GM21423 (cell line): ENCODE data around the gene CNBD2.
A peak's percentile ranks its signal among the peaks of the same experiment; 100 is the strongest.
"Not testable (repeated sequence)": the region's sequence is repeated elsewhere in the genome, so short reads cannot be mapped to it uniquely, and the experiment has no call there.

Experiments
- ATAC-seq: cut with Tn5 transposase; IDR thresholded peaks from one replicate; pipeline ENCODE4 v1.9.1; 2021; ENCODE audit warnings: mild to moderate bottlenecking, moderate library complexity; ENCODE audit not compliant: unreplicated experiment

Gene CNBD2

DNA sequence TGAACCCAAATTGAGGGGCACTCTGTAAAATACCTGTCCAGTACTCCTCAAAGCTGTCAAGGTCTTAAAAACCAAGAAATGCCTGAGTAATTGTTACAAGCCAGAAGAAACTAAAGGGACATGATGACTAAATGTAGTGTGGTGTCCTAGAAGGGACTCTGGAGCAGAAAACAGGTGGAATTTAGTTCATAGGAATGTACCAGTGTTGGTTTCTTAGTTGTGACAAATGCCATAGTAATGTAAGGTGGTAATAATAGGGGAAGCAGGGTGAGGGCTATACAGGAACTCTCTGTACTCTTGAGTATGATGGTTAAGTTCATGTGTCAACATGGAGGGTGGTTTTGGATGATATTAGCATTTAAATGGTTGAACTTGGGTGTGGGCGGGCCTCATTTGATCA lies 92.3 kb downstream of the CNBD2 start:
- ATAC-seq, result no peak

DNA sequence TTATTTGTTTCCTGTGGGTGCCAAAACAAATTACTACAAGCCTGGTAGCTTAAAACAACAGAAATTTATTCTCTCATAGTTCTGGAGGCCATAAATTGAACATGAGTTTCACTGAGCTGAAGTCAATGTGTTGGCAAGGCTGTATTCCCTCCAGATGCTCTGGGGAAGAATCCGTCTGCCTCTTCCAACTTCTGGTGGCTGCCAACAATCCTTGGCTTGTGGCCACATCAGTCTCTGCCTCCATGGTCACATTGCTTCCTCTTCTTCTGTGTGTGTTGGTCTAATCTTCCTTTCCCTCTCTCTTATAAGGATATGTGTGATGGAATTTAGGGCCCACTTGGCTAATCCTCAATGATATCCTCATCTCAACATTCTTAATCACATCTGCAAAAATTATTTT lies 93.4 kb downstream of the CNBD2 start:
- ATAC-seq, result no peak

DNA sequence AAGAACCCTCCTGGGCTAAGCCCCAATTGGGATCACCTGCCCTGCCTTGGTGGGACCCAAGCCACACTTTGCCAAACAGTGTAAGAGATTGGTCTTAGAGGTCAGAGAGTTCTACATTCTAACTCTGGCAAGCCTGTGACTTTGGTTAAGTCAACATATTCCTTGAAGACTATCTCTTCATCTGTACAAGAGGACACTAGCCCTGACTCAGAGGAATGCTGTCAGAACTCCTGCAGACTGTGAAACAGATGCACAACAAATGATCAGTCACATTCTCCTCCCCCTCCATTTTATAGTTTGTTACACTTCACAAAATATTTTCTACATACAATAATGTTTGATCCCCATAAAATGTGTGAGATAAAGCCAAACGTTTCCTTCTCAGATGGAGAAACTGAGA lies 94.4 kb downstream of the CNBD2 start:
- ATAC-seq, result no peak

DNA sequence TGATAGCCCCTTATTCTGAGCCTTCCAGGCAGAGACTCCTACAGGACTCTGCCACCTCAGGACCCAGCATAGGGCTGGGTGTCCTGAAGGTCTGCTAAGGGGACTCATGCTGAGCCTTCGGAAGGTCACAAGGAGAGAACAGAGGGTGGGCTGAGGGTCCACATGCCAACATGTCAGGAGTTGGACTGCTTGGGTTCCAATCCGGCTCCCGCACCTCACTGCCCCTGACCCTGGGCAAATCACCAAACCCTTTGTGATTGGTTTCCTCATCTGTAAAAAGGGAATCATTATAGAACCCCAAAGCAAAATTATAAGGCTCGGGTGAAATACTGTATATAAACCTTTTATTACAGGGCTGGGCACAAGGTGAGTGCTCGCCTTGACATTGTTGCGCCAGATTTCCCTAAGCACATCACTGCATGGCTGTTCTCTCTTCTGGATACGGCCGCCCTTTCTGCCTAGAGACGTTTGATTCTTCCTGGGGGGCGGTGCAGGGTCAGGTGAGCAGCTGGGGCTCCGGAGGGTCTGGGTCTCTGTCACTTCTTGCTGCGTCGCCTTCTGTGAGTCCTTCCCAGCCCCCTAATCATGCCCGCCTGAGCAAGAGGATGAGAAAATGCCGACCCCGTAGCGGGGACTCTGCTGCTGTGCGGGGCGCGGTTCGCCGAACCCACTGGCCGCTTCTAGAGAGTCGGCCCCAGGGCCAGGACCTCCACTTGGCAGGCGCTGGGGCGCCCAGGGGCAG lies 95.7 kb downstream of the CNBD2 start:
- no peak for ATAC-seq

DNA sequence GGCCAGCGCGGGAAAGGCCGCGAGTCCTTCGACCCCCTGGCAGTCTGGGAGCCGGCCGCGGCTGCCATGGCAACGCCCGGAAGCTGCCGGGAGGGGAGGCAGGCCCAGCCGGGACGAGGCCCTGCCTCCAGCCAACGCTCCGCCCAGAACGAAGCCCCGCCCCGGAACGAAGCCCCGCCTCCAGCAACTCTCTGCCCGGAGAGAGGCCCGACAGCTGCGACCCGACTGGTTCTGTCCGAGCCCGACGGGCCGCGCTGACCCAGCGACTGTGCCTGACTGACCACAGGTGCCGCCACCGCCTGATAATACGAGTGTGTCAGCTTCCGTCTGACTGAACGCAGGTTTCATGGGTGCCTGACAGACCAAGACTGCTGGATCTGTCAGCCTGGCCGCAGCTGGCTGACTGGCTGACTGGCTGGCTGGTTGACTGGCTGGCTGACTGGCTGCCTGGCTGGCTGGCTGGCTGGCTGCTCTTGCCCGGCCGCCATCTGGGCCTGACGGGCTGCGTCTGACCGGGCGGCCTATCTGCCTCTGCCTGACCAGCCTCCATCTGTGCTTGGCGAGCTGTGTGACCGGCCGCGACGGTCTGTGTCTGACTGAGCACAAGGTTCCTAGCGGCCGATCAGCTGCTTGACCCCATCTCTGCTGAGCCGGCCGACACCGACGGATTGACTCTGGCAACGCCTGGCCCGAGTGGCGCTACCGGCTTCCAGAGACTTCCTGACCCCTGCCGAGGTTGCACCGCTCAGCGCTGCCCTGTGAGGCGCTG lies 96.5 kb downstream of the CNBD2 start:
- ATAC-seq, result peak; percentile 86

DNA sequence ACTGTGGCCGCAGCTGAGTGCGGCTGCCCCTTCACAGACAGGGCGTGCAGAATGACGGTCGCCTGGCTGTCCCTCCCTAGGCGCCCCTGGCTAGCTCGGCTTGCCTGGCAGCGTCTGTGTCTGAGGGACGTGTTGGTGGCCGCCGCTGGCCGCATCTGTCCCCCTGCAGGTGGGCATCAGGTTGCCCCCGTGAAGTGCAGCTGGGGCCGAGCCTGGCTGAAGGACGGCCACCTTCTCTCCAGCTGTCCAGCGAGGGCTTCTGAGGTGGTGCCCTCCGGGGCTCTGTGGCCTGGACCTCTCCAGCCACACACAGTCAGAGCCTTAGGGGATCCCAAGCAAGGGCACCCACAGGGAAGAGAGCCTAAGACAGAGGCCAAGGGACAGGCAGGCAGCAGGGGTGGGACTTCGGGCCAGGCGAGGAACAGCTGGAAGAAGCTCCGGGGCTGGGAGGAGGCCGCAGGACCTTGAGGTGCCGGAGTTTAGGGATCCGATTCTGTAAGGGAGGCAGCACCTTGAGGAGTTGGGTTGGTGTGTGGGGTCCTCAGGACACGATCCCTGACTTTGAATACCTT lies 97.1 kb downstream of the CNBD2 start:
- ATAC-seq, result no peak

DNA sequence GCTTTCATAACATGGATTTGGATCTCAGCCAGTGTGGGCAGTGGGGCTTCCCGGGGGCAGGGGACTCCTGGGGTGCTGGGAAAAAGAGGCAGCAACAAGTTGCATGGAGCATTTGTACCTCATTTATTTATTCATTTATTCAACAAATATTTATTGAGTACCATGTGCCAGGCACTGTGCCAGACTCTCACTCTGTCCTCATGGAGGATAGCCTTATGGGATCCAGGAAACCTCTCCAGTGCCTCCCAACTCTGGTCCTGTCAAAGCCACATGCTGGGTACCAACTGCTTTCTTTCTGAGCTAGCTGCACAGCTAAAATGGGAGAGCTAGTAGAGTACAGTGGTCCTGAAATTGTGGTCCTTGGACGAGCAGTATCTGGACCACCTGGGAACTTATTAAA lies 98.4 kb downstream of the CNBD2 start:
- ATAC-seq, result no peak

DNA sequence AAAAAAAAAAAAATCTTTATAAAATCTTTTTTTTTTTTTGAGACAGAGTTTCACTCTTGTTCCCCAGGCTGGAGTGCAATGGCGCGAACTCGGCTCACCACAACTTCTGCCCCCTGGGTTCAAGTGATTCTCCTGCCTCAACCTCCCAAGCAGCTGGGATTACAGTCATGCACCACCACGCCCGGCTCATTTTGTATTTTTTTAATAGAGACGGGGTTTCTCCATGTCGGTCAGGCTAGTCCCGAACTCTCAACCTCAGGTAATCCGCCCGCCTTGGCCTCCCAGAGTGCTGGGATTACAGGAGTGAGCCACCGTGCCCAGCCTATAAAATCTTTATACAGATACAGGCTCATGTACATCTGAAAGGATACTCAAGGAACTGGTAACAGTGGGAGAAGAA lies 100.1 kb downstream of the CNBD2 start:
- not testable (repeated sequence) for ATAC-seq

DNA sequence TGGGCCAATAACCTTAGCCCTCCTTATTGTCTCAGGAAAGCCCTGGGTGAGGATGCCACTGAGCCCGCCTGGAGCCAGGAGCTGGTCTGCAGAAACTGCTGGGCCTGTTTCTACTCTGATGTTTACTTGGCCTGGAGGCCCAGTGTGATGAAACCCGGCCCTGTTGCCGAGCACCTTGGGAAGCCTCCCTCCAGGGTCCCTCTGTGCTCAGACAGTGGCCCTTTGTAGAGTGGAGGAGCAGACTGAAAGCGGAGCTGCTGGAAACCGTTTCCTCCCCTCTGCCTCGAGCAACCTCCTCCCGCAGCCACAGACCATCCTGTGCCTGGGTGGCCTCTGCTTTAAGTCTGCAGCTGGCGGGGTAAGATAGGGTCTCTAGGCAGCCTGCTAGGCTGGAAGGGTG lies 102.1 kb downstream of the CNBD2 start:
- ATAC-seq, result no peak

DNA sequence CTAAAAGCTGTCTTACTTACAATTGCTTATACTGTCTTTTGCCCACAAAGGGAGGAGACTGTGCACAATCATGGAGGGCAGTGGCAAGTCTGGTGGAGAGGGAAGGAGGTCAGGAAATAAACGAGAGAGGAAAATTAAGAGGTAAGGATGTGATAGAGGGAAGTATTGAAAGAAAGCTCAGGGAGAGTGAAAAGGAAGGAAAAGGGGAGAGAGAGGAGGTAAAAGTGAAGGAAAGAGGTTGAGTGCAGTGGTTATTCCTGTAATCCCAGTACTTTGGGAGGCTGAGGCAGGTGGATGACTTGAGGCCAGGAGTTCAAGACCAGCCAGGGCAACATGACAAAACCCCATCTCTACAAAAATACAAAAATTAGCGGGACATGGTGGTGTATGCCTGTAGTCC lies 103.5 kb downstream of the CNBD2 start:
- no peak for ATAC-seq

DNA sequence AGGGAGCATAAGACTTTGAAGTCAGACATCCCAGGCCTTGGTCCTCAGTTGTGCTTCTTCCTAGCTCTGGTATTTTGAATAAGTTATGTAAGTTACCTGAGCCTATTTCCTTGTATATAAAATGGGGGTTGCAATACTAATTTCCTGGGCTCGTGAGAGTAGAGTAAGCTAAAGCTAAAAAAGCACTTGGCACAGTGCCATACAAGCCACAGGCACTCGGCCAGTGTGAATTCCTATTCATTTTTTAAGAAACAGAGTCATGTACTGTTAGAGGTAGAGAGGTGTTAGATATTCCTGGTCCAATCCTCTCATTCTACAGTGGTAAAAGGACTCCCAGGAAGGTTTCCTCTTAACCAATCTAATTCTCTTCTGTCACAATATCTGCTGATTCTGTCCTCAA lies 106.6 kb downstream of the CNBD2 start:
- ATAC-seq, result no peak

DNA sequence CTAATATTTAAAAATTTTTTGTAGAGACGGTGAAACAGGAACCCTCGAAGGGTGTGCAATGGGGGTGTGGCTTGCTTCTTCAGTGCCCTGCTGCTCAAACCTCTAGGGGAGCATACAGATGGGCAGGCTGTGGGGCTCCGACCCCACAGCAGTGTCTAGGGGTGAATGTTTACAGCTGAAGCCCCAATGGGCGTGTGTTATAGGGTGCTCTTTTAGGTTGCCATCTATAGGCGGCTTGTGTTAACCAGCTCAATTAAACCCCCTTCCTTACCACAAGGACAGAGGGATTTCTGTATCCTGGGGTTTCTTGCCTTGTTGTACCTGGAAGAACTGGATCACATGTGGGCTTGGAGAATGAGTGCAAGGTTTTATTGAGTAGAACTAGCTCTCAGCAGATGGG lies 109.4 kb downstream of the CNBD2 start:
- not testable (repeated sequence) for ATAC-seq

DNA sequence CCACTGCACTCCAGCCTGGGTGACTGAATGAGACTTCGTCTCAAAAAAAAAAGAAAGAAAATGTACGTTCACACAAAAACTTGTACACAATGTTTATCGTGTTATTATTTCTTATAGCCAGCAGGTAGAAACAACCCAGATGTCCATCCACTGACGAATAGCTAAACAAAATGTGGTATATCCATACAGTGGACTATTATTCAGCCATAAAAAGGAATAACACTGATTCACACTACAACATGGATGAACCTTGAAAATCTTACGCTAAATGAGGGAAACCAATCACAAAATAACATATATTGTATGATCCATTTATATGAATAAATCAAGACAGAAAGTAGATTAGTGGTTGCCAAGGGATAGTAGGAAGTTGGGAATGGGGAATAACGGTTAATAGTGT lies 111.1 kb downstream of the CNBD2 start:
- no peak for ATAC-seq

DNA sequence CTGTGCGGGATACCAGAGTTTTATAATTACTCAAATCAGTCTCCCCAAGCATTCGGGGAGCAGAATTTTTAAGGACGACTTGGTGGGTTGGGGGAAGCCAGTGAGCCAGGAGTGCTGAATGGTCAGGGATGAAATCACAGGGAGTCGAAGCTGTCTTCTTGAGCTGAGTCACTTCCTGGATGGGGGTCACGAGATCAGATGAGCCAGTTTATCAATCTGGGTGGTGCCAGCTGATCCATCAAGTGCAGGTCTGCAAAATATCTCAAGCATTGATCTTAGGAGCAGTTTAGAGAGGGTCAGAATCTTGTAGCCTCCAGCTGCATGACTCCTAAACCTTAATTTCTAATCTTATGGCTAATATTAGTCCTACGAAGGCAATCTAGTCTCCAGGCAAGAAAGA lies 111.6 kb downstream of the CNBD2 start:
- not testable (repeated sequence) for ATAC-seq
